Activated CD4-positive, alpha-beta T cell treated with anti-CD3 and anti-CD28 coated beads, Interleukin-2, amount 10 ng/mL, durations not matched to agents 7 days and 5 days (primary cell): Measurements from ENCODE around the gene HSPA9. TPM values are rescaled to one million over a fixed set of nuclear protein-coding genes. Genes with fewer than 3 reads are reported as not detected.

Experiments used
- CTCF ChIA-PET: fragments of 350-600 bp; sonication (Branson Sonifier 250); formaldehyde crosslinking; loops from one replicate; lab custom pipeline; 2021; ENCODE audit warnings: antibody characterized with exemption; lab: Charles Lee
- POLR2A ChIA-PET: fragments of 350-600 bp; sonication (Branson Sonifier 250); formaldehyde crosslinking; loops from one replicate; lab custom pipeline; 2021; ENCODE audit warnings: antibody characterized with exemption; lab: Charles Lee
- DNase-seq: peaks from one replicate; pipeline ENCODE4 v3.0.0-alpha.2; 2020
- H3K27ac Mint-ChIP-seq: one replicate; pipeline ENCODE4 v1.8.0; 2021; ENCODE audit warnings: mild to moderate bottlenecking, moderate library complexity, mixed read lengths
- H3K27me3 Mint-ChIP-seq: one replicate; pipeline ENCODE4 v1.8.0; 2021; ENCODE audit warnings: mixed read lengths
- H3K36me3 Mint-ChIP-seq: one replicate; pipeline ENCODE4 v1.8.0; 2021; ENCODE audit warnings: low read depth, mixed read lengths
- H3K4me1 Mint-ChIP-seq: one replicate; pipeline ENCODE4 v1.8.0; 2021; ENCODE audit warnings: mixed read lengths
- H3K4me3 Mint-ChIP-seq: one replicate; pipeline ENCODE4 v1.8.0; 2021; ENCODE audit warnings: mild to moderate bottlenecking, moderate library complexity, mixed read lengths
- H3K9me3 Mint-ChIP-seq: one replicate; pipeline ENCODE4 v1.8.0; 2021; ENCODE audit warnings: mixed read lengths
- total RNA-seq, 2 experiments: library from RNA; stranded (reverse); gene quantifications; one replicate each; pipeline ENCODE4 v1.2.3, GENCODE V29; 2021

Gene HSPA9
- total RNA-seq, 2 experiments from 2014 or later, result 168 to 171 TPM

- H3K27ac Mint-ChIP-seq, result no peak overlapping the region
- no peak overlapping the region for H3K4me3 Mint-ChIP-seq
- peaks cover 47% of the 10 kb centered on the region for H3K27me3 Mint-ChIP-seq
- CTCF ChIA-PET, result interaction anchor here (0.6 to 1.8 kb wide), 6 partner anchors 10 to 149 kb away, joined by 3 to 6 read pairs (median 4); partner anchors contain the start of gene CTNNA1
- no peaks in the 10 kb centered on the region for H3K36me3 Mint-ChIP-seq
- peaks cover 11% of the 10 kb centered on the region for H3K4me1 Mint-ChIP-seq
- H3K9me3 Mint-ChIP-seq, result no peaks in the 10 kb centered on the region
- DNase-seq, result no peak
- POLR2A ChIA-PET, result interaction anchor here (0.5 kb wide), 1 partner anchor 88 kb away, joined by 3 read pairs; no protein-coding TSS in a partner anchor
Observed at GRCh38 chr5:138604176-138604785, 29.1 kb upstream of the HSPA9 start.

- POLR2A ChIA-PET, result no interaction called here
Observed at GRCh38 chr5:138603249-138603920, 28.2 kb upstream of the HSPA9 start.

GRCh38 chr5:138602371-138603000, 27.3 kb upstream of the HSPA9 start:
- POLR2A ChIA-PET, result no interaction called here
- no peaks in the 10 kb centered on the region for H3K36me3 Mint-ChIP-seq
- DNase-seq, result no peak

More at GRCh38 chr5:138603249-138603920, 28.2 kb upstream of the HSPA9 start:
- no peaks in the 10 kb centered on the region for H3K36me3 Mint-ChIP-seq
- CTCF ChIA-PET, result interaction anchor here (0.7 kb wide), 1 partner anchor 23 kb away, joined by 3 read pairs; no protein-coding TSS in a partner anchor
- no peak overlapping the region for H3K4me3 Mint-ChIP-seq
- peaks cover 42% of the 10 kb centered on the region for H3K27me3 Mint-ChIP-seq
- no peak overlapping the region for H3K27ac Mint-ChIP-seq
- peaks cover 11% of the 10 kb centered on the region for H3K4me1 Mint-ChIP-seq
- H3K9me3 Mint-ChIP-seq, result no peaks in the 10 kb centered on the region
- DNase-seq, result no peak

GRCh38 chr5:138601444-138601843, 26.2 kb upstream of the HSPA9 start:
- no peak for DNase-seq
- Mint-ChIP-seq H3K4me1 (peaks cover 11% of the 10 kb centered on the region), H3K27ac (no peak overlapping the region), H3K36me3 (no peaks in the 10 kb centered on the region), H3K4me3 (no peak overlapping the region), H3K27me3 (peaks cover 48% of the 10 kb centered on the region), H3K9me3 (no peaks in the 10 kb centered on the region)
- ChIA-PET CTCF (interaction anchor here (0.5 to 0.6 kb wide), 2 partner anchors 72 to 1126 kb away, joined by 3 read pairs; no protein-coding TSS in a partner anchor), POLR2A (no interaction called here)

More at GRCh38 chr5:138602371-138603000, 27.3 kb upstream of the HSPA9 start:
- no peak overlapping the region for H3K27ac Mint-ChIP-seq
- peaks cover 11% of the 10 kb centered on the region for H3K4me1 Mint-ChIP-seq
- peaks cover 45% of the 10 kb centered on the region for H3K27me3 Mint-ChIP-seq
- H3K4me3 Mint-ChIP-seq, result no peak overlapping the region
- no peaks in the 10 kb centered on the region for H3K9me3 Mint-ChIP-seq
- CTCF ChIA-PET, result no interaction called here

- CTCF ChIA-PET, result no interaction called here
- Mint-ChIP-seq H3K9me3 (no peaks in the 10 kb centered on the region), H3K4me3 (no peak overlapping the region), H3K36me3 (no peaks in the 10 kb centered on the region), H3K27me3 (peaks cover 45% of the 10 kb centered on the region), H3K27ac (no peak overlapping the region), H3K4me1 (peaks cover 11% of the 10 kb centered on the region)
- POLR2A ChIA-PET, result no interaction called here
- DNase-seq, result no peak
Observed at GRCh38 chr5:138600446-138600845, 25.2 kb upstream of the HSPA9 start.

- ChIA-PET POLR2A (no interaction called here), CTCF (interaction anchor here (1.2 kb wide), 1 partner anchor 18 kb away, joined by 3 read pairs; no protein-coding TSS in a partner anchor)
- DNase-seq, result no peak
- H3K9me3 Mint-ChIP-seq, result no peaks in the 10 kb centered on the region
- no peak overlapping the region for H3K4me3 Mint-ChIP-seq
- H3K4me1 Mint-ChIP-seq, result peaks cover 6% of the 10 kb centered on the region
- peaks cover 43% of the 10 kb centered on the region for H3K27me3 Mint-ChIP-seq
- H3K36me3 Mint-ChIP-seq, result no peaks in the 10 kb centered on the region
- no peak overlapping the region for H3K27ac Mint-ChIP-seq
Observed at GRCh38 chr5:138597661-138598400, 22.6 kb upstream of the HSPA9 start.

- Mint-ChIP-seq H3K4me1 (no peaks in the 10 kb centered on the region), H3K4me3 (no peak overlapping the region), H3K27ac (no peak overlapping the region), H3K9me3 (no peaks in the 10 kb centered on the region), H3K36me3 (no peaks in the 10 kb centered on the region), H3K27me3 (peaks cover 36% of the 10 kb centered on the region)
- DNase-seq, result no peak
- ChIA-PET POLR2A (no interaction called here), CTCF (interaction anchor here (1.0 kb wide), 2 partner anchors 12 to 709 kb away, joined by 3 read pairs; no protein-coding TSS in a partner anchor)
Observed at GRCh38 chr5:138596105-138596881, 21.1 kb upstream of the HSPA9 start.

GRCh38 chr5:138595180-138595795, 20.1 kb upstream of the HSPA9 start:
- Mint-ChIP-seq H3K27me3 (peaks cover 35% of the 10 kb centered on the region), H3K4me1 (no peaks in the 10 kb centered on the region), H3K27ac (no peak overlapping the region), H3K4me3 (no peak overlapping the region), H3K9me3 (no peaks in the 10 kb centered on the region), H3K36me3 (no peaks in the 10 kb centered on the region)
- no peak for DNase-seq
- CTCF ChIA-PET, result no interaction called here
- POLR2A ChIA-PET, result no interaction called here

GRCh38 chr5:138594305-138595058, 19.3 kb upstream of the HSPA9 start:
- ChIA-PET POLR2A (no interaction called here), CTCF (interaction anchor here (0.7 to 1.1 kb wide), 2 partner anchors 17 to 19 kb away, joined by 4 read pairs; no protein-coding TSS in a partner anchor)
- Mint-ChIP-seq H3K4me1 (no peaks in the 10 kb centered on the region), H3K27ac (no peak overlapping the region), H3K9me3 (no peaks in the 10 kb centered on the region), H3K4me3 (no peak overlapping the region), H3K36me3 (no peaks in the 10 kb centered on the region), H3K27me3 (peaks cover 35% of the 10 kb centered on the region)
- DNase-seq, result no peak

GRCh38 chr5:138588013-138588788, 13.0 kb upstream of the HSPA9 start:
- Mint-ChIP-seq H3K4me1 (no peaks in the 10 kb centered on the region), H3K27me3 (peaks cover 27% of the 10 kb centered on the region), H3K4me3 (no peak overlapping the region), H3K27ac (no peak overlapping the region), H3K9me3 (no peaks in the 10 kb centered on the region), H3K36me3 (no peaks in the 10 kb centered on the region)
- ChIA-PET CTCF (interaction anchor here (0.6 to 1.0 kb wide), 2 partner anchors 17 to 35 kb away, joined by 3 to 4 read pairs; no protein-coding TSS in a partner anchor), POLR2A (no interaction called here)
- no peak for DNase-seq
